Left ventricle myocardium inferior (tissue), 1 donor: Measurements from ENCODE around the gene CYRIA. TPM values are rescaled to one million over a fixed set of nuclear protein-coding genes. Genes with fewer than 3 reads are reported as not detected.

ENCODE experiments used
- DNase-seq: peaks from one replicate; pipeline ENCODE4 v3.0.0-alpha.2; 2020
- H3K27ac ChIP-seq: fragments of 200-600 bp; replicated peaks from 2 replicates; pipeline ENCODE4 v1.8.0; 2021
- H3K27me3 ChIP-seq: fragments of 200-600 bp; 2 replicates; pipeline ENCODE4 v1.8.0; 2021; ENCODE audit warnings: low read depth
- H3K36me3 ChIP-seq: fragments of 200-600 bp; 2 replicates; pipeline ENCODE4 v1.8.0; 2021
- H3K4me1 ChIP-seq: fragments of 200-600 bp; 2 replicates; pipeline ENCODE4 v1.8.0; 2021
- H3K4me3 ChIP-seq: fragments of 200-600 bp; 2 replicates; pipeline ENCODE4 v1.8.0; 2021; ENCODE audit warnings: mild to moderate bottlenecking, moderate library complexity
- H3K9me3 ChIP-seq: fragments of 200-600 bp; replicated peaks from 2 replicates; pipeline ENCODE4 v1.8.0; 2021
- intact Hi-C: fragments of 100-400 bp; cut with micrococcal nuclease; formaldehyde crosslinking; loops from one replicate; pipeline ENCODE4 v1.11.0; 2022
- total RNA-seq: library from RNA; stranded (reverse); fragmentation: NEBNext Ultra II Directional; extraction: Animal tissue kit (Norgen Biotek cat#: 25700); gene quantifications from one replicate; pipeline ENCODE4 v1.2.1, GENCODE V29; 2021
- TF ChIP-seq, protein P1 (sequence below): fragments of 200-600 bp; IDR thresholded peaks from 2 replicates; pipeline ENCODE4 v1.8.0; 2021; ENCODE audit warnings: antibody characterized with exemption, mild to moderate bottlenecking, borderline replicate concordance
- donor health status: DM: no; HTN: yes; CAD: no; lungs with severe emphysema.

CYRIA gene
- total RNA-seq, 1 donor from 2014 or later = 4.1 TPM

DNA sequence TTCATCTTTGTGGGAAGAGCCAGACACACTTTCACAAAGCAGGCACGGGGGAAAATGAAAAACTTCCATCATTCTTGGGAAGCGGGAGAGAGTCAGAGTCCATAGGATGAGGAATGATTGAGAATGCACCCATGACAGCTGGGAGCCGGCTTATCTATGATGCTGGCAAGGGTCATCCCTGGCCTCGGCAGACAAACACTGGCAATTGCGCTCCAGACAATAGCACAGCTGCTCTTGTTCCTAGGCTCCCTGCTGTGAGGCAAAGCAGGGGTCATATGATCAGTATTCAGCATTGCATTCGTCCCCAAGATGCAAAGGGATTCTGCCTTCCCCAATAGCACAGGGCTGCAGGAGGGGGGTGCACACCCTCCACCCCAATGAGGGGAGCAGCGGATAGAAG lies 33.0 kb downstream of the CYRIA start:
- peaks cover 59% of the 10 kb centered on the region for H3K4me1 ChIP-seq
- TF ChIP-seq, protein P1, sequence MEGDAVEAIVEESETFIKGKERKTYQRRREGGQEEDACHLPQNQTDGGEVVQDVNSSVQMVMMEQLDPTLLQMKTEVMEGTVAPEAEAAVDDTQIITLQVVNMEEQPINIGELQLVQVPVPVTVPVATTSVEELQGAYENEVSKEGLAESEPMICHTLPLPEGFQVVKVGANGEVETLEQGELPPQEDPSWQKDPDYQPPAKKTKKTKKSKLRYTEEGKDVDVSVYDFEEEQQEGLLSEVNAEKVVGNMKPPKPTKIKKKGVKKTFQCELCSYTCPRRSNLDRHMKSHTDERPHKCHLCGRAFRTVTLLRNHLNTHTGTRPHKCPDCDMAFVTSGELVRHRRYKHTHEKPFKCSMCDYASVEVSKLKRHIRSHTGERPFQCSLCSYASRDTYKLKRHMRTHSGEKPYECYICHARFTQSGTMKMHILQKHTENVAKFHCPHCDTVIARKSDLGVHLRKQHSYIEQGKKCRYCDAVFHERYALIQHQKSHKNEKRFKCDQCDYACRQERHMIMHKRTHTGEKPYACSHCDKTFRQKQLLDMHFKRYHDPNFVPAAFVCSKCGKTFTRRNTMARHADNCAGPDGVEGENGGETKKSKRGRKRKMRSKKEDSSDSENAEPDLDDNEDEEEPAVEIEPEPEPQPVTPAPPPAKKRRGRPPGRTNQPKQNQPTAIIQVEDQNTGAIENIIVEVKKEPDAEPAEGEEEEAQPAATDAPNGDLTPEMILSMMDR = no peak

DNA sequence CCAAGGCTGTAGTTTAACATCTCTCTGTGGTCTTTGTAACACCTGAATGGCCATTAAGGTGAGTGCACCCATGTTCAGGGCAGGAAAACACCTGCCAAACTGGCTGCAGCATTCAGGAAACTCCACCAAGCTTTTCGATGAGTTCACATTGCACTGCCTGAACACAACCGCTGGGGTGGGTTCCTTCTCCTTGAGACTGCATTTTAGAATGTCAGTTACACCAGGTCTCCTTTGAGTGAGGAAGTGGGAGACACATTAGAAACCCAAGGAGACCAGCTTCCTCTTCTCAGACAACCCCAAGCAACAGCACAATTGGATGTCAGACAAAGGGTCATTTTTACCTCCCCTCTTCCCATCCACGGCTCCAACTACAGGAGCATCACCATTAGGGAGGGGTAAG lies 35.2 kb downstream of the CYRIA start:
- intact Hi-C loops = no loop called here
- TF ChIP-seq, protein P1 = no peak
- DNase-seq = no peak
- Histone ChIP-seq H3K27me3 (peaks cover 23% of the 10 kb centered on the region), H3K9me3 (no peaks in the 10 kb centered on the region), H3K4me1 (peaks cover 70% of the 10 kb centered on the region), H3K36me3 (no peaks in the 10 kb centered on the region), H3K27ac (no peak overlapping the region), H3K4me3 (no peak overlapping the region)

More for the DNA sequence above, 33.0 kb downstream of the CYRIA start:
- Histone ChIP-seq H3K4me3 (no peak overlapping the region), H3K27me3 (peaks cover 23% of the 10 kb centered on the region), H3K36me3 (no peaks in the 10 kb centered on the region), H3K27ac (no peak overlapping the region), H3K9me3 (no peaks in the 10 kb centered on the region)
- intact Hi-C loops = no loop called here
- no peak for DNase-seq

DNA sequence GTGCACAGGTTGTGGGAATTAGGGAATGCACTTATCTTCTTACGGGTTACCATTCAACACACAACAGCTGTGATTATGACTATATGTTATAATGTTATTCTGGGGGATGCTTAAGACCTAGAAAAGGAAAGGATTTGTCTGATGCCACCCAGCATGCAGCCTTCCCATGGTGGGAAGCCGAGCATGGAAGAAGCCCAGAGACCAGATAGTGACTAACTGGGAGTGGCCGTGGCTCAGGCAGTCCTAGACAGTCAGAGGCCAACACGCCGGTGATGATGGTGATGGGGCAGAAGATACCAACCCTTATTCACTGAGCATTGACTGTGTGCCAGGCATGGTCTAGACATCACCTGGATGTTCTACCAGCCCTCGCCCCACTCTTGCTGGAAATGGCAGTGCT lies 35.9 kb downstream of the CYRIA start:
- intact Hi-C loops = no loop called here
- TF ChIP-seq, protein P1 = no peak
- H3K27me3 ChIP-seq = peaks cover 16% of the 10 kb centered on the region
- no peak overlapping the region for H3K27ac ChIP-seq
- DNase-seq = no peak
- H3K4me1 ChIP-seq = peaks cover 73% of the 10 kb centered on the region
- no peak overlapping the region for H3K4me3 ChIP-seq
- no peaks in the 10 kb centered on the region for H3K36me3 ChIP-seq
- no peaks in the 10 kb centered on the region for H3K9me3 ChIP-seq

DNA sequence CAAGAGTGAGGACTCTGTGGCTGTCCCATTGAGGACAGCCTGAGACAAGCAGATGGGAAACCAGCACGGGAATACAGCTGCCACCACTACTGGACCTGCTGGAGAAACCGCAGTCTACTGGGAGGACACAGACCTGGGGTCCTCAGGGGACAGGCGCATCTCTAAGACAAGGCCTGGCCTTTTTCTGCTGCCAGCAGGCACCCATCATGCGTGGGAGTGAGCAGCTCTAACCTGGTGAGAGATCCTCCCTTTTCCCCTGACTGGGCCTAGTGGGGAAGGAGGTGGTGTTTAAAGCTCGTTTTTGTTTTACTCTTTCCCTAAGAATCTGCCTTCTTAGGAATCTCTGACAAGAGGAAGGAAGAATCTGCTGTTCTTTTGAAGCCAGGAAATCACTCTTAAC lies 36.6 kb downstream of the CYRIA start:
- Histone ChIP-seq H3K36me3 (no peaks in the 10 kb centered on the region), H3K4me1 (peaks cover 79% of the 10 kb centered on the region), H3K27ac (no peak overlapping the region), H3K9me3 (no peaks in the 10 kb centered on the region), H3K27me3 (peaks cover 13% of the 10 kb centered on the region), H3K4me3 (no peak overlapping the region)
- intact Hi-C loops = no loop called here
- TF ChIP-seq, protein P1 = no peak
- DNase-seq = no peak

DNA sequence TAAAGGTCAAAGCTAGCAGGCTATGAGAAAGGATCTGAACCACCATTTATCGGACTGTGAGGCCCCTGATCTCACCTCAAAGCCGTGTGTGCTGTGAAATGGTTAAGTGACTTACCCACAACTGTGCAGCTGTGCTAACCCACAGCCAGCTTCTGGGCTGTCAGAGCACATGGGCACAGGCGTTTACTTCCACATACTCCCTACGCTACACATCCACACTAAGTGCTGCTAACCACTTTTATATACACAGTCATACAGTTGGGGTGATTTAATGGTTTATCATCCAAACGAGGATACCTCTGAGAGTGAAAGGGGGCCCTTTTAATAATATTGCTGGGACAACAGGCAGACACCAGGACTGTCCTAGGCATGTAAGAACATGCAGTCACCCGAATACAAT lies 37.3 kb downstream of the CYRIA start:
- intact Hi-C loops = no loop called here
- no peak overlapping the region for H3K27ac ChIP-seq
- no peaks in the 10 kb centered on the region for H3K9me3 ChIP-seq
- no peaks in the 10 kb centered on the region for H3K36me3 ChIP-seq
- peaks cover 13% of the 10 kb centered on the region for H3K27me3 ChIP-seq
- peaks cover 81% of the 10 kb centered on the region for H3K4me1 ChIP-seq
- H3K4me3 ChIP-seq = no peak overlapping the region
- no peak for DNase-seq
- TF ChIP-seq, protein P1 = no peak
